IgD-negative memory B cell (primary cell): ENCODE results near the gene GATAD2B. TPM values are rescaled to one million over a fixed set of nuclear protein-coding genes. Genes with fewer than 3 reads are reported as not detected.

Experiments used
- H3K27ac Mint-ChIP-seq, 3 donors: one replicate each; pipeline ENCODE4 v1.8.0; 2020 to 2022; ENCODE audit warnings: mild to moderate bottlenecking in 3 of 3, mixed read lengths in 3 of 3, moderate library complexity in 1 of 3
- H3K27me3 Mint-ChIP-seq: one replicate; pipeline ENCODE4 v1.8.0; 2021; ENCODE audit warnings: mixed read lengths
- H3K36me3 Mint-ChIP-seq: one replicate; pipeline ENCODE4 v1.8.0; 2020; ENCODE audit warnings: mild to moderate bottlenecking, mixed read lengths
- H3K4me1 Mint-ChIP-seq, 3 donors: one replicate each; pipeline ENCODE4 v1.8.0; 2020 to 2022; ENCODE audit warnings: mixed read lengths in 3 of 3, mild to moderate bottlenecking in 1 of 3
- H3K4me3 Mint-ChIP-seq, 4 donors: one replicate each; pipeline ENCODE4 v1.8.0; 2020 to 2022; ENCODE audit warnings: mild to moderate bottlenecking in 4 of 4, mixed read lengths in 4 of 4, moderate library complexity in 3 of 4
- H3K9me3 Mint-ChIP-seq, 3 donors: one replicate each; pipeline ENCODE4 v1.8.0; 2020 to 2021; ENCODE audit warnings: mixed read lengths in 3 of 3, mild to moderate bottlenecking in 1 of 3
- polyA plus RNA-seq: library from polyadenylated mRNA; unstranded; fragments of 300-500 nt; fragmentation: Illumina TruSeq; gene quantifications from one replicate; pipeline ENCODE4 v1.2.3, GENCODE V29; 2021

GATAD2B gene
- polyA plus RNA-seq, 1 donor from 2014 or later: 4.6 TPM

DNA sequence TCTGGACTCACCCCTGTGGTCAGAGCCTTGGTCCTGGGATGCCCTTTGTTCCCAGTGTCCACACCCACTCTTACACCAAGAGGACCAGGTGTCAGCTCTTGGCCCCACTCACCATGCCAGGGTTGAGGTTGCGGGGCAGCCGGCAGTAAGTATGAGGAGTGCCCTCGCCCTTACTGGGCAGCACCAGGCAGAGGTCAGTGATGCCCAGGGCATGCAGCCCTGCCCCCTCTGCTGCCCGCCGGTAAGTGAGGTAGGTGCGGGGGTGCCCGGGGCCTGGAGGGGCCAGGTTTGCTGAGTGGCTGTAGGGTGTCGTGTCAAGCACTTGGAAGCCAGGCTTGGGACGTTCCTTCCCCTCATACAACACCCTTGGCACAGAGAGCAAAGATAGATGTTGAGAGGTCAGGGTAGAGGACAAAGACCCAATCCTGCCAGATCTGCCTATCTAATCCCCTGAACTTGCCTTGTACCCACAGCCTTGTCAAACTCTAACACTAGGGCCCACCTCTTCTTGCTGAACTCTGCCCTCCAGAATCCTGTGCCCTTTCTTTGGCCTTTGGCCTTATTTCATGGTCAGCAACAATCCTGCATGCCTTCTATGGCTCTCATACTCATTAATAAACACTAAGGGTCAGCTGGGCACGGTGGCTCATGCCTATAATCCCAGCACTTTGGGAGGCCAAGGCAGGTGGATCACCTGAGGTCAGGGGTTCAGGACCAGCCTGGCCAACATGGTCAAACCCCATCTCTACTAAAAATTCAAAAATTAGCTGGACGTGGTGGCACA lies 20.2 kb upstream of the GATAD2B start:
- H3K27me3 Mint-ChIP-seq: no peaks in the 10 kb centered on the region
- H3K27ac Mint-ChIP-seq: peak overlapping the region in 2 of 3 donors; percentile 45 to 98
- H3K9me3 Mint-ChIP-seq: no peaks in the 10 kb centered on the region
- peaks cover 19 to 26% (median 22%) of the 10 kb centered on the region in 3 donors for H3K4me1 Mint-ChIP-seq
- peak overlapping the region in 3 of 4 donors; percentile 94 to 99 (median 98) for H3K4me3 Mint-ChIP-seq
- H3K36me3 Mint-ChIP-seq: peaks cover 6% of the 10 kb centered on the region

DNA sequence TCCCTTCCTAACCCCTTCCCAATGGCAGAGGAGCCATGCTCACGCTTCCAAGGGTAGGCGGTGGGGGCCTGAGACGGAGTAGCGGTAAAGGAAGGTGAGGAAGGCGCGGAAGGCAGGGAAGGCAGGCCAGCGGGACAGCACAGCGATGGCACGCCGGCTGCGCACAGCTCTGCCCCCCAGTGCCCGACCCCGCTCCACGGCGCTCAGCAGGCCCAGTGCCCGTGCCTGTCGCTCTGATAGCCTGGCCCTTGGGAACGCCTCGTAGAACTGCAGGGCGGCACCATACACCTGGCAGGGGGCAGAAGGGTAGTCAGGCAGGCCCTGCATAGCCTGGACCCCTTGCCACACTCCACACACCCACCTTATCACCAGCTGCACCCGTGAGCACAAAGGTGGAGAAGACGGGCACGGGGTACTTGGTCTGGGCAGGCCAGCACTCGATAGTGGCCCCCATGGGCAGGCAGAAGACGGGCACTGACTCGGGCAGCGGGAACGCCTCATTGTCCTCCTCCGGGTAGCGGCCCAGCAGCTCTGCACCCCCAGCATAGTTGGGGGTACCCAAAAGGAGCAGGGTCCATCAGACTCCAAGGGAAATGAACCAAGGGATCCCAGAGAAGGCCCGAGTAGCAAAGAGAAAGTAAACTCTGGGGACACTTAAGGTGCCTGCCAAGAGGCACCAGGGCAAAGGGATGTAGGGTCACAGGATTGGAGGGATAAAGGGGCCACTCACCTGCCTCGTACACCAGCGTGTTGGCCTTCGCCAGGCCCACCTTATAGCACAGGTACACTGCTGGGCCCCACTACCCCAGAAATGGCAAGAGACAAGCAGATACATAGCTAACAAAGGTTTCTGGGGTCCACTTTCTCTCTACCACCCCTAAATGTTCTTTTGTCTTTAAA lies 19.3 kb upstream of the GATAD2B start:
- Mint-ChIP-seq H3K9me3 (no peaks in the 10 kb centered on the region), H3K36me3 (peaks cover 6% of the 10 kb centered on the region), H3K4me1 (peaks cover 17 to 26% (median 20%) of the 10 kb centered on the region in 3 donors), H3K27me3 (no peaks in the 10 kb centered on the region), H3K27ac (peak overlapping the region; percentile 59 to 98 (median 62)), H3K4me3 (peak overlapping the region in 2 of 4 donors; percentile 84 to 94)

DNA sequence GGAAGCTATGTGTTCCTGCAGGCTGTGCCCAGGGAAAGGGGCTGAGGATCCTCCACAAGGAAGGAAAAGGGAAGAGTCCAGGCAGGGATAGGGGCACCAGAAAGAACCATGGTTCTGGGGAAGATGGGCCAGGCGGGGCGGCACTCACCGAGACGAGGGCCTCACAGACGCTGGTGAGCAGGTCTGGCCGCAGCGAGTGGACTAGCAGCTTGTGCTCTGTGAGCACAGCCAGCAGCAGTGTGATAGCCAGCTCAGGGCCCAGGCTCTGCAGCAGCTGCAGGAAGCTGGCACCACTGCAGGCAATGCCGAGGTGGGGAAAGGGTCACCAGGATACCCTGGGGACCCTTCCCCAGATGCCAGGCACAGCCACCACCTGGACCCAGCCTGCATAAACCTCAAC lies 18.0 kb upstream of the GATAD2B start:
- H3K4me3 Mint-ChIP-seq: peak overlapping the region in 2 of 4 donors; percentile 47 to 53
- H3K9me3 Mint-ChIP-seq: no peaks in the 10 kb centered on the region
- peak overlapping the region in 2 of 3 donors; percentile 88 for H3K27ac Mint-ChIP-seq
- no peaks in the 10 kb centered on the region for H3K27me3 Mint-ChIP-seq
- H3K4me1 Mint-ChIP-seq: peaks cover 14 to 24% (median 19%) of the 10 kb centered on the region in 3 donors
- H3K36me3 Mint-ChIP-seq: peaks cover 9% of the 10 kb centered on the region

DNA sequence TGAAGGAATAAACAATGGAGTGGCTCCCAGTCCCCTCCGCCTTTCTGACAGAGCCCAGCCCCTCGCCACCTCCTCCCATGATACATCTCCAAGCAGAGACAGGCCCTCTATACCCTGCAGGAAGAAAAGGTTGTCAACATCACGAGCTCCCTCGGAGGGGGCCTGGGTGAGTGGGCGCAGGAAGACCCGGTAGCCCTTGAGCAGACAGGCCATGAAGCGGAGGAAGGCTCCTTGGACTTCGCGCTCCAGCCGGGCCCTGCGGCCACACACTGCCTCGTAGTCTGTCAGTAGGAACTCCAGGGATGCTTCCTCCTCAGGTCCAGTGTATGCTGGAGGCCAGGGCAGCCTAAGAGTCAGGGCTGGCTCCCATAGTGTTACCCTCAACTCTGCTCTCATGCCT lies 16.7 kb upstream of the GATAD2B start:
- H3K4me1 Mint-ChIP-seq: peaks cover 11 to 23% (median 17%) of the 10 kb centered on the region in 3 donors
- H3K9me3 Mint-ChIP-seq: no peaks in the 10 kb centered on the region
- no peaks in the 10 kb centered on the region for H3K27me3 Mint-ChIP-seq
- peak overlapping the region in 1 of 3 donors; percentile 5 for H3K27ac Mint-ChIP-seq
- peaks cover 7% of the 10 kb centered on the region for H3K36me3 Mint-ChIP-seq
- peak overlapping the region in 1 of 4 donors; percentile 53 for H3K4me3 Mint-ChIP-seq

DNA sequence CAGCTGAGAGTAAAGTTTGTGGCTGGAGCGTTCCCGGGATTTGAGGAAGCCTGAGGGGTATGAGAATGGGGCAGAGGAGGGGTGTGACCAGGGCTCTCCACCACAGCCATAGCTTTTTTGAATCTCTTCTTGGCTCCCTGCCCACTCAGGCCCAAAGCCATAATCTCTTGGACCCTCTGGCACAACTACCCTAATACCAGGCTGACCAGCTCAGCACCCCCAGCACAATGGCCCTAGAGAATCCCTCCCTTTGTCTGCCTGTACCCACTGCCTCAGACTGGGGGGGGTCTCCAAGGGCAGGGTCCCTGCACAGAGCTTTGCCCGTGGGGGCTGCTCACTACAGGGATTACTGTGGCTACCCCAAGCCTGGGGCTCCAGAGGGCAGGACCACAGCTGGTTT lies 16.2 kb upstream of the GATAD2B start:
- no peaks in the 10 kb centered on the region for H3K27me3 Mint-ChIP-seq
- H3K36me3 Mint-ChIP-seq: peaks cover 5% of the 10 kb centered on the region

DNA sequence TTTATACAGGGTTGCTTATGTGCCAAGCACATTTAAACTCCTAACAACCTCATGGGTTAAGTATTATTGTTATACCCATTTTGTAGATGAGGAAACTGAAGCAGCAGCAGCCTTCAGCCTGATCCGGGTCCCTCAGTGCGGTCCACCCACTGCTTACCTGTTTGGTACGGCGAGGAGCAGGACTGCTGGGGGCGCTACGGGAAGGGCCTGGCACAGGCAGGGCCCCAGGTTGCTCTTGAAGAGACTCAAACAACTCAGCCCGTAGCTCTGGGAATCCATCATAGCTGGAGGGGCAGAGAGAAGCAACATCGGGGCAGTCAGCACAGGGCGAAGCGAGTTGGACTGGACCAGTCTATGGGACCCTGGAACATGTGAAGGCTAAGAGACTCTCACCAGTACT lies 14.6 kb upstream of the GATAD2B start:
- H3K27me3 Mint-ChIP-seq: no peaks in the 10 kb centered on the region
- H3K9me3 Mint-ChIP-seq: no peaks in the 10 kb centered on the region
- peaks cover 6 to 9% (median 8%) of the 10 kb centered on the region in 3 donors for H3K4me1 Mint-ChIP-seq
- peaks cover 3% of the 10 kb centered on the region for H3K36me3 Mint-ChIP-seq
- peak overlapping the region in 2 of 3 donors; percentile 23 to 64 for H3K27ac Mint-ChIP-seq
- H3K4me3 Mint-ChIP-seq: peak overlapping the region in 1 of 4 donors; percentile 45

More for the DNA sequence above, 16.2 kb upstream of the GATAD2B start:
- Mint-ChIP-seq H3K4me1 (peaks cover 9 to 21% (median 14%) of the 10 kb centered on the region in 3 donors), H3K4me3 (no peak overlapping the region), H3K9me3 (no peaks in the 10 kb centered on the region), H3K27ac (peak overlapping the region in 1 of 3 donors; percentile 5)

DNA sequence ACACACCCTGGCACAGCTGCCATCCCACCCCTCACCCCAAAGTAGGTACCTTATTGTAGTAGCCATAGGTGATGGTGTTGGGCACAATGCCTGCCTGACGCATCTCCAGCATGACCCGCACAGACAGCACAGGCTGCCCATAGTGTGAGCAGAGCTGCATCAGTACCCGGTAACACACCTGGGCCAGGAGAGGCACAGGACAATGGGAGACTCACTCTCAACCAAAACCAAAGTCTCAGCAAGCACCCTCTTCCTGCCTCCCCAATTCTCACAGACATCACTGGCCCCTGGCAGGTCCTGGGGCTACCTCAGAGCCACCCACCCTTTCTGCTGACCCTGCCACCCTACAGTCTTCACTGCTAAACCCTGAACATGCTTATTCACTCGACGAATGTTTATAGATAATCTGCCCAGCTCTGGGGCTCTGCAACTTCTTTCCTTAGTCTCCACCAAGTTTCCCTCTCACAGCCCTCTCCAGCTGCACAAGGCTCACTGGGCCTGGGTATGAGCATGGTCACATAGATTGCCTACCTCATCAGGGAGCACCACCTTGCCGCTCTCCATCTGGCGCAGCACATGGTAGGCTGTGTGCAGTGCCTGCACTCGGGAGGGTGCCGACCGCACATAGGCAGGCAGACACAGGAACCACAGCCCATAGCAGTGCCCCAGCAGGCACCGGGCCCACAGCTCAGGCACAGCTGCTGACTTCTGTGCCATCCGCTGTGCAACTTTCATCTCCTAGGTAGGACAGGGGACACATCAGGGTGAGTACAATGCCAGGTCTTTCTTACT lies 13.4 kb upstream of the GATAD2B start:
- Mint-ChIP-seq H3K36me3 (peaks cover 3% of the 10 kb centered on the region), H3K9me3 (no peaks in the 10 kb centered on the region), H3K27ac (peak overlapping the region in 2 of 3 donors; percentile 39 to 64), H3K4me1 (peaks cover 4 to 8% (median 7%) of the 10 kb centered on the region in 3 donors), H3K4me3 (peak overlapping the region in 2 of 4 donors; percentile 8 to 57), H3K27me3 (no peaks in the 10 kb centered on the region)

DNA sequence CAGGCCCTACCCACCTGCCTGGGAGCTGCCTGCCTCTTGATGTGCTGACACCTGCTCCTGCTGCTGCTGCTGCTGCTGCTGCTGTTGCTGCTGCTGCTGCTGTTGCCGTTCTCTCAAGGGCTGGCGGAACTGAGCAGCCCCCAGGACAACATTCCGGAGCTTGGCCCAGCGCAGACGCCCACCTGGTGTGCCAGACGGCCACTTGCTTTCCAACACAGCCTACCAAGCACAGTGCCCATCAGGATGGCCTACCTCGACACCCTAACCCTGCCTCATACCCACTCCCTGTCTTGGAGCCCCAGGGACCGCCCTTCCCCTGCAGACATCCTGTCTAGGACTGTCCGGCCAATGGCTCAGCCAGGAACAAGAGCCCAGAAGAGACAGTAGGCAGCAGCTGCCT lies 12.0 kb upstream of the GATAD2B start:
- Mint-ChIP-seq H3K27me3 (no peaks in the 10 kb centered on the region), H3K4me1 (peaks cover 1 to 8% (median 3%) of the 10 kb centered on the region in 3 donors), H3K4me3 (no peak overlapping the region), H3K36me3 (peaks cover 3% of the 10 kb centered on the region), H3K9me3 (no peaks in the 10 kb centered on the region), H3K27ac (no peak overlapping the region)

DNA sequence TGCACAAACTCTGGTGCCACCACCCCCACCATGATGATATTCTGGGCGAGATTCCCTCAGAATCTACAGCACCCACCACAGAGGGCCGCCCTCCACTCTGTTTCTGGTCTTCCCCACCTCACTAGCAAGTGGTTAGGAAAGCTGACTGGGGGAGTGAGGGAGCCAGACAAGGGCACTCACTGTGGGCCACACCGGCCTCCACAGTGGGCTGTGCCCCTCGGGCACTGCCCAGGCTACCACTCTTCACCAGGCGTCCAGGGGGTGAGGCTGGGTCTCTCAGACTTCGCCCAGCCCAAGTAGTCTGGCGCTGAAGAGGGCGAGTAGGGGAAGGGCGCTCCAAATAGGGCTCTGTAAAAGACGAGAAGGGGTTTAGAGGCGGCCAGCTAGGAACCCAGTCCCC lies 11.2 kb upstream of the GATAD2B start:
- Mint-ChIP-seq H3K27ac (no peak overlapping the region), H3K36me3 (peaks cover 5% of the 10 kb centered on the region), H3K4me1 (peaks cover 0 to 8% (median 3%) of the 10 kb centered on the region in 3 donors), H3K4me3 (no peak overlapping the region), H3K27me3 (no peaks in the 10 kb centered on the region), H3K9me3 (no peaks in the 10 kb centered on the region)

DNA sequence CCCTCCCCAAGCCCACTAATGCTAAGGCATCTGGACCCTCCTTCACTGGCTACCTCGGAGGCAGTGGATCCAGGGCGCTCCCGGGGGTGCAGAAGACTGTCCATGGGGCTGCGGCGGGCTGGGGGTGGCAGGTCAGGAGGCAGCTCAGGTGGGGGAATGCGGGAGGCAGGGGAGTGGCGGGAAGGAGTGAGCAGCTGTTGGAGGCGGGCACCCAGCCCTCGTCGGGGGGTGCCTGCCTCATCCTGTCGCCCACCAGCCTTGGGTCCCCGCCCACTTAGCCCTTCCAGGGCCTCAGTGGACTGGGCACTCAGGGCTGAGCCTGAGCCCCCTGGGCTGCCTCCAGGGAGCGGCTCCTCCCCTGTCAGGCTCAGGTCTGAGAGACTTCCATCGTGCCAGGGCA lies 10.7 kb upstream of the GATAD2B start:
- H3K36me3 Mint-ChIP-seq: peaks cover 5% of the 10 kb centered on the region
- no peak overlapping the region for H3K27ac Mint-ChIP-seq
- H3K27me3 Mint-ChIP-seq: no peaks in the 10 kb centered on the region
- peaks cover 1 to 6% (median 5%) of the 10 kb centered on the region in 3 donors for H3K4me1 Mint-ChIP-seq
- H3K4me3 Mint-ChIP-seq: no peak overlapping the region
- no peaks in the 10 kb centered on the region for H3K9me3 Mint-ChIP-seq

DNA sequence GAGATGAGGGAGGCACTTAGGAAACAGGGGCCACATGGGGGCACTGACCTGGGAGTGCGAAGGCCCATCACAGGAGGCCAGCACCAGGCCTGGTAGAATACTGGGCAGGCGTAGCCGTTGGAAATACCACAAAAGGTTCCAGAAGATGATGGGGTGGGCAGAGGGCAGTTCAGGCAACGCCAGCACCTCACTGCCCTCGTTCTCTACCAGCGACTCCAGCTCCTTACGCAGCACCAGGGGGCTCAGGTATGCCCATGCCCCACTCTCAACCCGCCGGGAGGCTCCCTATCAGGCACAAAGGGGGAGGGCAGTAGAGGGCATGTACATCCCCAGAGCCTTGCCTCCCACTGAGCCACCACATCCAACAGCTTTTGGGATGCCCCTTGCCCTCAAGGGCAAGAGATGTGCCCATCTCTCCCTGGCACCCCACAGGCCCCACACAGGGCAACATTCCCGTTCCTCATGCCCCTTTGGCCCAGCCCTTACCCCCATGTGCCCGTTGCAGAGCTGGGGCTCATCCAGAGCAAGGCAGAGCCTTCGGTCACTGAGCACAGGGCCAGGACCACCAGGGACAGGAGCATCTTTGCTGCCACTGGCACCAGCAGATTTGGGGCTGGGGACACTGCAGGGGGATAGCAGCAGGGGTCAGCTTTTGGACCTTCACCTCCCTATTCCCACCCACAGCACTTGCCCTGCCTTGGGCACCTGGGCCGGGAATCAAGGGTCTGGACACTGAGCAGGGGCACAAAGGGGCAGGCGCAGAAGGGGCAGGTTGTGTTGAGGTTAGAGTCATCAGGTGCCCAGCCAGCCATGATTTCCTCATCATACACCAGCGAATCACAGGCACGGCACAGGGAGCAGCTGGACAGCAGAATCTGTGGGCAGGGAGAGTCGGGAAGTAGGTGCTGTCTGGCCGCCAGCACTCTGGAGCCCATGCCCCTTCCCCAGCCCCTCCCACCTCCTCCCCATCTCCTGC lies 9.7 kb upstream of the GATAD2B start:
- H3K27me3 Mint-ChIP-seq: no peaks in the 10 kb centered on the region
- H3K4me1 Mint-ChIP-seq: peaks cover 3 to 11% (median 6%) of the 10 kb centered on the region in 3 donors
- H3K4me3 Mint-ChIP-seq: no peak overlapping the region
- H3K9me3 Mint-ChIP-seq: no peaks in the 10 kb centered on the region
- H3K27ac Mint-ChIP-seq: no peak overlapping the region
- H3K36me3 Mint-ChIP-seq: peaks cover 5% of the 10 kb centered on the region

DNA sequence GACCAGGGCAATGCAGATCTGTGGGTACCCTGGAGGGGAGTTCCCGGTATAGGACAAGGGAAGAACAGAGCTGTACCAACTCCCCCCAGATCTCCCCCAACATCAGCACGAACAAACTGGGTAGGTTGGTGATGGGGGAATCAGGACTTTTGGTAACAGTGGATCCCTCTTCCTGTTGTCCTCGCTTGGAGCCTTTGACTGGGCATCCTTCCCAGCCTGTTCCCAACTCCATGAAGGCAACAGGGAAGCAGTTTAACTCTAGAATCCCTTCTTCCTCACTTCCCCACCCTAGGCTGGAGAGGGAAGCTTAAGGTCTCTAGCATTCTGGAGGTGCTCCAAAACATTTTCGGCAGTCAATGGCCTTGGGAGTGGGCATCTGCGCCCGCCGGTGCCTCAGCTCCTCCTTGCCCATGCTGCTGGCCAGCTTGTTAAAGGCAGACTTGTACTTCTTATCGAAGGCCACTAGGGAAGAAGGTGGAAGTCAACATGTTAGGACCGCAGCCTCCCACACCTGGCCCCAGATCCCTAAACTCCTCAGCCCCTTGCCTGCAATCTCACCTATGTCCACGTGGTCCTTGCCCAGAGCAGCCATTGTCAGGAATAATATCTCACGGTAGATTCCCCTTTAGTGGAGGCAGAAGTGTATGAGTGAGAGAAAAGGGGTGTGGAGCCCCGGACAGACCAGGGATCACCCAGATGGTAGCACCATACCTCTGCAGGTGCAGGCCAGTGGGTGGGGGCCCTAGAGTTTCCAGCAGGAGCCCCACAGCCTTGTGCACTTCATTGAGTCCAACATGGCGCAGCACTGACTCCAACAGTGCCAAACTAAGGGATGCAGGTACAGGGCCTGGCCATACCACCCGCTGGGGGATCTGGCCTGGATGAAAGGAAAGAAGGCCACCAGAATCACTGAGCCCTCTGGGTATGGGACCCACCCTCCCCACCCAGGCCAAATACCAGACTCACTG lies 7.5 kb upstream of the GATAD2B start:
- H3K27ac Mint-ChIP-seq: no peak overlapping the region
- H3K27me3 Mint-ChIP-seq: no peaks in the 10 kb centered on the region
- no peaks in the 10 kb centered on the region for H3K9me3 Mint-ChIP-seq
- H3K4me1 Mint-ChIP-seq: peaks cover 2 to 20% (median 2%) of the 10 kb centered on the region in 3 donors
- H3K36me3 Mint-ChIP-seq: peaks cover 2% of the 10 kb centered on the region
- H3K4me3 Mint-ChIP-seq: no peak overlapping the region

DNA sequence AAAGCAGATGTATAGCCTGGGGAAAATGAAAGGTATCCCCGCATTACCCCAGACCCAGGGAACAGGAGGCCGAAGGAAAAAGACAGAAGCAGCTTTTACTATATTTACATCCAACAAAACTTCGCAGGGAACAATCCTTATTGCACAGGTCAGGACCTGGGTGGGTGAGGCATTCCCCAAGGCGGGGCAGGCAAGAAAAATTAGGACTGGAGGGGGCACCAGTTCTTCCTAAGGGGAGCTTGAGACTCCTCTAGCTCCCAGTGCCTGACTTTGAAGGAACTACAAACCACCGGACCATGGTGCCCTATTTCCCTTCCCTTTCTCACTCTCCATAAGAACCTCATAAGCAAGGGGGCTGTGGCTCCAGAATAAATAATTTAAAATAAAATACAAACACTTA lies 6.7 kb upstream of the GATAD2B start:
- Mint-ChIP-seq H3K4me1 (peaks cover 2 to 20% (median 2%) of the 10 kb centered on the region in 3 donors), H3K4me3 (no peak overlapping the region), H3K36me3 (peaks cover 2% of the 10 kb centered on the region), H3K27ac (peak overlapping the region in 2 of 3 donors; percentile 37 to 55), H3K27me3 (no peaks in the 10 kb centered on the region), H3K9me3 (no peaks in the 10 kb centered on the region)
